Breast epithelium (tissue), 3 donors: ENCODE measurements around the gene SH3BP4.

Source experiments
- POLR2A ChIP-seq: fragments of 450-650 bp; IDR thresholded peaks from one replicate; pipeline ENCODE4 v1.6.1; 2016; ENCODE audit warnings: antibody characterized with exemption, mild to moderate bottlenecking, moderate library complexity
- POLR2AphosphoS5 ChIP-seq, 3 donors: sonication (generic); formaldehyde crosslinking; IDR thresholded peaks; one replicate each; pipeline ENCODE4 v1.6.1; 2017; ENCODE audit warnings: antibody characterized with exemption in 3 of 3
- TF ChIP-seq, protein P1 (sequence below), 3 donors: fragments of 450-650 bp; IDR thresholded peaks; one replicate each; pipeline ENCODE4 v1.5.1; 2016 to 2017; ENCODE audit warnings: antibody characterized with exemption in 3 of 3, mild to moderate bottlenecking in 3 of 3, moderate library complexity in 3 of 3

DNA sequence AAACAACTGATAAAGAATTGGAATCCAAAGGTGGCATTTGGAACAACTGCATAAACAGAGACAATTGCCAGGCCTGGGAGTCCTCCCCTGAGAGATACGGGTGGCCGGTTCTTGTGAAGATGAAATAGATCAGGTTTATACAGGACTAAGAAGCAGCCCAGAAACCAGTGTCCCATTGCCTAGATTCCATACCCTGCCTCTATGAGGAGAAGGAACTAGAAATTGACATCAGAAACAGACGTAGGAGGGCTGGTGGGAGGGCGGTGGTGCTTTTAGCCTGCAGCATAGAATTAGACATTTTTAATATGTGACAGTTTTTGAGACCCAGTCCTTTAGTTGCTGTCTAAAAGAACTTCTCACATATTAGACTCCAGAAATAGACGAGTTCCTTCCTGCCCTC is 11.8 kb upstream of the SH3BP4 start:
- TF ChIP-seq, protein P1, sequence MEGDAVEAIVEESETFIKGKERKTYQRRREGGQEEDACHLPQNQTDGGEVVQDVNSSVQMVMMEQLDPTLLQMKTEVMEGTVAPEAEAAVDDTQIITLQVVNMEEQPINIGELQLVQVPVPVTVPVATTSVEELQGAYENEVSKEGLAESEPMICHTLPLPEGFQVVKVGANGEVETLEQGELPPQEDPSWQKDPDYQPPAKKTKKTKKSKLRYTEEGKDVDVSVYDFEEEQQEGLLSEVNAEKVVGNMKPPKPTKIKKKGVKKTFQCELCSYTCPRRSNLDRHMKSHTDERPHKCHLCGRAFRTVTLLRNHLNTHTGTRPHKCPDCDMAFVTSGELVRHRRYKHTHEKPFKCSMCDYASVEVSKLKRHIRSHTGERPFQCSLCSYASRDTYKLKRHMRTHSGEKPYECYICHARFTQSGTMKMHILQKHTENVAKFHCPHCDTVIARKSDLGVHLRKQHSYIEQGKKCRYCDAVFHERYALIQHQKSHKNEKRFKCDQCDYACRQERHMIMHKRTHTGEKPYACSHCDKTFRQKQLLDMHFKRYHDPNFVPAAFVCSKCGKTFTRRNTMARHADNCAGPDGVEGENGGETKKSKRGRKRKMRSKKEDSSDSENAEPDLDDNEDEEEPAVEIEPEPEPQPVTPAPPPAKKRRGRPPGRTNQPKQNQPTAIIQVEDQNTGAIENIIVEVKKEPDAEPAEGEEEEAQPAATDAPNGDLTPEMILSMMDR (IDR thresholded peaks at IDR 0.05): no peak
- no peak for TF ChIP-seq POLR2AphosphoS5 (IDR thresholded peaks at IDR 0.05)
- no peak for TF ChIP-seq POLR2A
